Keratinocyte (primary cell): ENCODE data around the gene TFB1M.

Source experiments
- CTCF ChIP-seq, 3 experiments: IDR thresholded peaks in 1 of 3; conservative IDR thresholded peaks in 1 of 3; optimal IDR thresholded peaks in 1 of 3; 2 replicates in 2 of 3; 3 replicates in 1 of 3; pipeline versions ENCODE3 to v1.5.1; 2011; ENCODE audit warnings: low read length in 3 of 3, mild to moderate bottlenecking in 3 of 3, moderate library complexity in 2 of 3, control low read depth in 1 of 3, inconsistent platforms in 1 of 3; ENCODE audit not compliant: insufficient read depth in 2 of 3; ENCODE audit errors: extremely low read depth in 1 of 3
- EZH2 ChIP-seq: IDR thresholded peaks from one replicate; pipeline ENCODE4 v1.6.1; 2012; ENCODE audit warnings: inconsistent platforms, mild to moderate bottlenecking, low read length, moderate library complexity

GRCh38 chr6:155314773-155315515 lies 660 bp upstream of the TFB1M start:
- TF ChIP-seq CTCF (optimal IDR thresholded peaks at IDR 0.05 in 1 of 3, IDR thresholded peaks at IDR 0.05 in 1 of 3, conservative IDR thresholded peaks at IDR 0.05 in 1 of 3; ENCODE audit: extremely low read depth in 1 of 3, insufficient read depth in 2 of 3, low read length in 3 of 3) (no peak), EZH2 (no peak)
